IPS-20b (cell line): Measurements from ENCODE around the gene CORO6.

Source experiments
- H3K27ac ChIP-seq: one replicate; pipeline ENCODE4 v1.5.1; 2013; ENCODE audit warnings: low read length
- H3K27me3 ChIP-seq: 2 replicates; pipeline ENCODE4 v1.6.1; 2013; ENCODE audit warnings: mild to moderate bottlenecking, low read length, inconsistent platforms; ENCODE audit not compliant: insufficient read depth
- H3K36me3 ChIP-seq: 2 replicates; pipeline ENCODE4 v1.6.1; 2013; ENCODE audit warnings: low read depth, mild to moderate bottlenecking, inconsistent platforms, low read length, moderate library complexity; ENCODE audit not compliant: insufficient read depth
- H3K4me1 ChIP-seq: 2 replicates; pipeline ENCODE4 v1.6.1; 2013; ENCODE audit warnings: mild to moderate bottlenecking, control low read depth, inconsistent platforms, low read length, moderate library complexity; ENCODE audit not compliant: insufficient read depth
- H3K4me3 ChIP-seq: 2 replicates; pipeline ENCODE4 v1.5.1; 2013; ENCODE audit warnings: mild to moderate bottlenecking, low read length, inconsistent platforms
- H3K9ac ChIP-seq: 2 replicates; pipeline ENCODE4 v1.6.1; 2013; ENCODE audit warnings: low read depth, mild to moderate bottlenecking, inconsistent platforms, low read length, moderate library complexity
- H3K9me3 ChIP-seq: 2 replicates; pipeline ENCODE4 v1.6.1; 2013; ENCODE audit warnings: mild to moderate bottlenecking, low read depth, low read length, inconsistent platforms; ENCODE audit not compliant: insufficient read depth

CORO6 gene

GRCh38 chr17:29577385-29578211, 45.1 kb downstream of the CORO6 start:
- H3K36me3 ChIP-seq = peaks cover 61% of the 10 kb centered on the region
- no peaks in the 10 kb centered on the region for H3K9me3 ChIP-seq

DNA sequence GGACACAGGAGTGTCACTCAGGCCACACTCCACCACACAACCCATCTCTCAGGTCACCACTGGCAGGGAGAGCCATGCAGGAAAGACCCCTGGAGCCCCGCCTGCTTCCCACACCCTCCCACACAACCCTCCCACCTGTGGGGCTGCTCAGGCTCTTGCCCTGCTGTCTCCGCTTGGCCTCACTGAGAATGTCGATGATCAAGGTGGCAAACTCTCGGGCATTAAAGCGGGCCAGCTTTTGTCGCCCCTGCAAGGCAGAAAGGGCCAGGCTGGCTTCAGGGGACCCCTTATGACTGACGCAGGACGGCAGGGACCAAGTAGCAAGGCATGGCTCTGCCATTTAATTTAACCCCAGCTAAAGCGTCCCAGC, 45.7 kb downstream of the CORO6 start:
- peaks cover 4% of the 10 kb centered on the region; the same call in 1 of the 2 replicates for H3K27me3 ChIP-seq
- H3K36me3 ChIP-seq = peaks cover 55% of the 10 kb centered on the region
- no peak overlapping the region for H3K4me3 ChIP-seq
- no peak overlapping the region for H3K9ac ChIP-seq
- H3K9me3 ChIP-seq = no peaks in the 10 kb centered on the region
- no peaks in the 10 kb centered on the region for H3K4me1 ChIP-seq
- no peak overlapping the region for H3K27ac ChIP-seq

More at GRCh38 chr17:29577385-29578211, 45.1 kb downstream of the CORO6 start:
- H3K27ac ChIP-seq = no peak overlapping the region
- no peak overlapping the region for H3K4me3 ChIP-seq
- no peaks in the 10 kb centered on the region for H3K27me3 ChIP-seq
- no peak overlapping the region for H3K9ac ChIP-seq
- H3K4me1 ChIP-seq = no peaks in the 10 kb centered on the region

- no peak overlapping the region for H3K9ac ChIP-seq
- peaks cover 10% of the 10 kb centered on the region for H3K27me3 ChIP-seq
- H3K36me3 ChIP-seq = peaks cover 53% of the 10 kb centered on the region
- no peak overlapping the region for H3K27ac ChIP-seq
- H3K4me3 ChIP-seq = no peak overlapping the region
- H3K9me3 ChIP-seq = no peaks in the 10 kb centered on the region
- H3K4me1 ChIP-seq = no peaks in the 10 kb centered on the region
Observed at GRCh38 chr17:29576214-29577000, 46.3 kb downstream of the CORO6 start.

GRCh38 chr17:29575511-29576213, 47.0 kb downstream of the CORO6 start:
- Histone ChIP-seq H3K27me3 (peaks cover 18% of the 10 kb centered on the region), H3K36me3 (peaks cover 53% of the 10 kb centered on the region), H3K4me3 (no peak overlapping the region), H3K27ac (no peak overlapping the region), H3K9ac (no peak overlapping the region), H3K4me1 (no peaks in the 10 kb centered on the region), H3K9me3 (no peaks in the 10 kb centered on the region)

GRCh38 chr17:29574732-29575510, 47.8 kb downstream of the CORO6 start:
- Histone ChIP-seq H3K27me3 (peaks cover 21% of the 10 kb centered on the region), H3K4me1 (no peaks in the 10 kb centered on the region), H3K9me3 (no peaks in the 10 kb centered on the region), H3K27ac (no peak overlapping the region), H3K36me3 (peaks cover 49% of the 10 kb centered on the region), H3K4me3 (no peak overlapping the region), H3K9ac (no peak overlapping the region)

GRCh38 chr17:29573871-29574731, 48.6 kb downstream of the CORO6 start:
- H3K9ac ChIP-seq = no peak overlapping the region
- H3K36me3 ChIP-seq = peaks cover 44% of the 10 kb centered on the region
- no peak overlapping the region for H3K27ac ChIP-seq
- no peaks in the 10 kb centered on the region for H3K9me3 ChIP-seq
- H3K4me1 ChIP-seq = 0 out of 2 replicates have a peak, but pooled peaks cover 6% of the 10 kb centered on the region
- H3K4me3 ChIP-seq = no peak overlapping the region
- peaks cover 29% of the 10 kb centered on the region for H3K27me3 ChIP-seq

GRCh38 chr17:29573558-29573869, 49.2 kb downstream of the CORO6 start:
- Histone ChIP-seq H3K27me3 (peaks cover 33% of the 10 kb centered on the region), H3K27ac (no peak overlapping the region), H3K4me1 (0 out of 2 replicates have a peak, but pooled peaks cover 7% of the 10 kb centered on the region), H3K36me3 (peaks cover 41% of the 10 kb centered on the region), H3K9ac (no peak overlapping the region), H3K4me3 (no peak overlapping the region), H3K9me3 (no peaks in the 10 kb centered on the region)

GRCh38 chr17:29572691-29573557, 49.8 kb downstream of the CORO6 start:
- H3K9me3 ChIP-seq = no peaks in the 10 kb centered on the region
- H3K27me3 ChIP-seq = peaks cover 37% of the 10 kb centered on the region
- no peak overlapping the region for H3K9ac ChIP-seq
- H3K4me3 ChIP-seq = peak overlapping the region; percentile 38; the same call in 1 of the 2 replicates
- peaks cover 35% of the 10 kb centered on the region for H3K36me3 ChIP-seq
- 0 out of 2 replicates have a peak, but pooled peaks cover 7% of the 10 kb centered on the region for H3K4me1 ChIP-seq
- H3K27ac ChIP-seq = no peak overlapping the region

DNA sequence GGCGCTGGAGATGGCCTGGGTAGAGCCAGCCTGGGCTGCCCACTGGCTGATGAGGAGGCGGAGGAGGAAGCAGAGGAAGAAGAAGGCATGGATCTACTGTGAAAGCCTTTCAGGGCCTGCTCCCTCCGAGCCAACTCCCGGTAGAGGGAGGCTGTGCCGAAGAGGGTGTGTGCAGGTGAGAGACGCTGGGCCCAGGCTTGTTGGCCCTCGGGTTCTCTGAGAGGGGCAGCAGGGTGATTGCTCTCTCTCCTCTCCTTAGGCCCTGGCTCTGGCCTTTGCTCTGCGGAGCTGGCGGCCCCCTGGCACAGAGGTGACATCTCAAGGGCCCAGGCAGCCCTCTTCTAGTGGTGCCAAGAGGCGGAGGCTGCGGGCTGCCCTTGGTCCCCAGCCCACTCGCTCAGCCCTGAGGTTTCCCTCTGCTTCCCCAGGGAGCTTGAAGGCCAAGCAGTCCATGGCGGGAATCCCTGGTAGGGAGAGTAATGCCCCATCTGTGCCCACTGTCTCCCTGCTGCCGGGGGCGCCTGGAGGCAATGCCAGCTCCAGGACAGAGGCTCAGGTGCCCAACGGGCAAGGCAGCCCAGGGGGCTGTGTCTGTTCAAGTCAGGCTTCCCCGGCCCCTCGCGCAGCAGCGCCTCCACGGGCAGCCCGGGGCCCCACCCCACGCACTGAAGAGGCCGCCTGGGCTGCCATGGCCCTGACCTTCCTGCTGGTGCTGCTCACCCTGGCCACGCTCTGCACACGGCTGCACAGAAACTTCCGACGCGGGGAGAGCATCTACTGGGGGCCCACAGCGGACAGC, 50.6 kb downstream of the CORO6 start:
- H3K36me3 ChIP-seq = peaks cover 27% of the 10 kb centered on the region
- H3K4me1 ChIP-seq = 0 out of 2 replicates have a peak, but pooled peaks cover 7% of the 10 kb centered on the region
- H3K9ac ChIP-seq = no peak overlapping the region

More for the DNA sequence above, 50.6 kb downstream of the CORO6 start:
- Histone ChIP-seq H3K9me3 (no peaks in the 10 kb centered on the region), H3K27me3 (peaks cover 45% of the 10 kb centered on the region), H3K27ac (no peak overlapping the region), H3K4me3 (peak overlapping the region; percentile 38; the same call in 1 of the 2 replicates)
